ENCODE results near the gene HS3ST2.
A peak's percentile ranks its signal among the peaks of the same experiment; 100 is the strongest.
"Not testable (repeated sequence)": the region's sequence is repeated elsewhere in the genome, so short reads cannot be mapped to it uniquely, and the experiment has no call there.

HS3ST2 gene

DNA sequence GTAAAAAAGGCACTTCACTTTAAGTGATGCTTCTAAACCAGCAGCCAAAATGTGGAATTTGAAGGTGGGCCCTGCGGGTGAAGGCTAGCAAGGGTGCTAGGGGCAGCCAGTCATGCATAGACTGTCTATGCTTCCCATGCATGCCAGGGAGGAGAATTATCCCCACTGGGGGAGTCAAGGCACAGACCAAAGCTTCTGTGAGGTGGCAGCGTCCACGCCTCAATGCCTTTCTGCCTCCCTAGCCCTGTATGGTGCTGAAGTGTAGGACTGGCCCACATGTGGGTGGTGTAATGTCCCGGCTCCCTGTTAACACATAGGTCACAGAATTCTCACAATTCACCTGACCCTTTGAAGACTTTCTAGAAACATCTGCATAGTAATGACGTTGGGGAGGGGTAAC is 1.9 kb downstream of the HS3ST2 start:
- Histone ChIP-seq H3K36me3 (no peaks in the 10 kb centered on the region), H3K27me3 (peaks cover 8% of the 10 kb centered on the region; the same call in 1 of the 2 replicates), H3K4me3 (ENCODE audit: low read depth, low read length) (peak overlapping the region; percentile 86), H3K9me3 (no peaks in the 10 kb centered on the region), H3K4me1 (no peaks in the 10 kb centered on the region; the same call in 1 of the 2 replicates)
- TF ChIP-seq, protein P1, sequence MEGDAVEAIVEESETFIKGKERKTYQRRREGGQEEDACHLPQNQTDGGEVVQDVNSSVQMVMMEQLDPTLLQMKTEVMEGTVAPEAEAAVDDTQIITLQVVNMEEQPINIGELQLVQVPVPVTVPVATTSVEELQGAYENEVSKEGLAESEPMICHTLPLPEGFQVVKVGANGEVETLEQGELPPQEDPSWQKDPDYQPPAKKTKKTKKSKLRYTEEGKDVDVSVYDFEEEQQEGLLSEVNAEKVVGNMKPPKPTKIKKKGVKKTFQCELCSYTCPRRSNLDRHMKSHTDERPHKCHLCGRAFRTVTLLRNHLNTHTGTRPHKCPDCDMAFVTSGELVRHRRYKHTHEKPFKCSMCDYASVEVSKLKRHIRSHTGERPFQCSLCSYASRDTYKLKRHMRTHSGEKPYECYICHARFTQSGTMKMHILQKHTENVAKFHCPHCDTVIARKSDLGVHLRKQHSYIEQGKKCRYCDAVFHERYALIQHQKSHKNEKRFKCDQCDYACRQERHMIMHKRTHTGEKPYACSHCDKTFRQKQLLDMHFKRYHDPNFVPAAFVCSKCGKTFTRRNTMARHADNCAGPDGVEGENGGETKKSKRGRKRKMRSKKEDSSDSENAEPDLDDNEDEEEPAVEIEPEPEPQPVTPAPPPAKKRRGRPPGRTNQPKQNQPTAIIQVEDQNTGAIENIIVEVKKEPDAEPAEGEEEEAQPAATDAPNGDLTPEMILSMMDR (IDR thresholded peaks at IDR 0.05; ENCODE audit: low read depth, low read length) = no peak
- no peak for DNase-seq

DNA sequence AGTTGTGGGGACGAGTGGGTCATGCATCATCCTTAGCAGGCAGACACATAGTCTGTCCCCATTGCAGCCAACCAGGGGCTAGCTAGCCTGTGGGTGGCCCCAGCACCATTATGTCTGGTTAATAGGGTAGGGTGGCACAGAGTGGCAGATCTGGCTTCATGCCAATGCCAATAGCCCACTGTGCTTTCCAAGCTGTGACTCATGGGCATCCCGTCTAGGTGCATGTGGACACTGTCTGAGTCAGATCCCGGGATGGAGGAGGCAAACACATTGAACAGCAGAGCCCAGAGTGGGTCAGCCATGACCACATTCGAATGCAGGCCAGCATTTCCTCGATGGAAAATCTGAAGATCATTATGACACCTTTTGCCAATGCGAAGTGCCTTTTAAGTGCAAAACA is 2.5 kb downstream of the HS3ST2 start:
- DNase-seq = no peak
- H3K4me1 ChIP-seq = no peaks in the 10 kb centered on the region; the same call in 1 of the 2 replicates
- no peaks in the 10 kb centered on the region for H3K9me3 ChIP-seq
- H3K4me3 ChIP-seq (ENCODE audit: low read depth, low read length) = peak overlapping the region; percentile 86
- TF ChIP-seq, protein P1 (IDR thresholded peaks at IDR 0.05; ENCODE audit: low read depth, low read length) = no peak
- no peaks in the 10 kb centered on the region for H3K36me3 ChIP-seq
- peaks cover 8% of the 10 kb centered on the region; the same call in 1 of the 2 replicates for H3K27me3 ChIP-seq

DNA sequence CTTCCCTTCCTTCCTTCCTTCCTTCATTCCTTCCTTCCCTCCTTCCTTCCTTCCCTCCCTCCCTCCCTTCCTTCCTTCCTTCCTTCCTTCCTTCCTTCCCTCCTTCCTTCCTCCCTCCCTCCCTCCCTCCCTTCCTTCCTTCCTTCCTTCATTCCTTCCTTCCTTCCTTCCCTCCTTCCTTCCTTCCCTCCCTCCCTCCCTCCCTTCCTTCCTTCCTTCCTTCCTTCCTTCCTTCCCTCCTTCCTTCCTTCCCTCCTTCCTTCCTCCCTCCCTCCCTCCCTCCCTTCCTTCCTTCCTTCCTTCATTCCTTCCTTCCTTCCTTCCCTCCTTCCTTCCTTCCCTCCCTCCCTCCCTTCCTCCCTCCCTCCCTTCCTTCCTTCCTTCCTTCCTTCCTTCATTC is 4.8 kb downstream of the HS3ST2 start:
- not testable (repeated sequence) for DNase-seq; H3K9me3 ChIP-seq; H3K4me1 ChIP-seq; H3K27me3 ChIP-seq; H3K36me3 ChIP-seq; H3K4me3 ChIP-seq (ENCODE audit: low read depth, low read length)

DNA sequence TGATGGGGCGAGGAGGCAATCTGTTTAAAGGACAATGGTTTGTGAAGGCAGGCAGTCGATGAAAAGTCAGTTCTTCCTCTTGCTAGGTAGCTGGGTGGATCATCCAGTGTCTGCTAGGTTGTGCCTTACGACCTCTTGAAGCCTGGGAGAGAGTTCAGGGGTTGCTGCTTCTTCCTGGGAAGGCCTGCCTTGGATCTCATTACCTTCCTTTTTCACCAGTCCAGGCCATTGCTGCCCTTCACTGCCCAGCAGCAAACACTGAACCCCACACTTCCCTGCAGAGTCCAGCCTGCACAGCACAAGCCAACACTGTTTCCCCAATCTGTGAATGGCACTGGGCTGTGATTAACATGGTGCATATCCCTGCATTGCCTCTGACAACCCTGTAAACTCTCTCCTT is 24.7 kb downstream of the HS3ST2 start:
- H3K4me3 ChIP-seq (ENCODE audit: low read depth, low read length) = no peak overlapping the region
- H3K36me3 ChIP-seq = no peaks in the 10 kb centered on the region
- DNase-seq = no peak
- TF ChIP-seq, protein P1 (IDR thresholded peaks at IDR 0.05; ENCODE audit: low read depth, low read length) = no peak
- H3K27me3 ChIP-seq = no peaks in the 10 kb centered on the region
- no peaks in the 10 kb centered on the region for H3K9me3 ChIP-seq
- peaks cover 17% of the 10 kb centered on the region for H3K4me1 ChIP-seq

DNA sequence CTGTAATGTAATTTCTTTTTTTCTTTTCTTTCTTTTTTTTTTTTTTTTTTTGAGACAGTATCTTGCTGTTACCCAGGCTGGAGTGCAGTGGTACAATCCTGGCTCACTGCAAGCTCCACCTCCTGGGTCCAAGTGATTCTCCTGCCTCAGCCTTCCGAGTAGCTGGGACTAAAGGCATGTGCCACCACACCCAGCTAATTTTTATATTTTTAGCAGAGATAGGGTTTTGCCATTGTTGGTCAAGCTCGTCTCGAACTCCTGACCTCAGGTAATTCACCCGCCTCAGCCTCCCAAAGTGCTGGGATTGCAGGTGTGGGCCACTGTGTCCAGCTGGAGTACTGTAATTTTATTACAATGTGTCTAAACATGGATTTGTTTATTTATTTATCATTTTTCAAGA is 28.1 kb downstream of the HS3ST2 start:
- H3K9me3 ChIP-seq; DNase-seq; H3K4me3 ChIP-seq (ENCODE audit: low read depth, low read length); H3K36me3 ChIP-seq; H3K4me1 ChIP-seq; H3K27me3 ChIP-seq: not testable (repeated sequence)

DNA sequence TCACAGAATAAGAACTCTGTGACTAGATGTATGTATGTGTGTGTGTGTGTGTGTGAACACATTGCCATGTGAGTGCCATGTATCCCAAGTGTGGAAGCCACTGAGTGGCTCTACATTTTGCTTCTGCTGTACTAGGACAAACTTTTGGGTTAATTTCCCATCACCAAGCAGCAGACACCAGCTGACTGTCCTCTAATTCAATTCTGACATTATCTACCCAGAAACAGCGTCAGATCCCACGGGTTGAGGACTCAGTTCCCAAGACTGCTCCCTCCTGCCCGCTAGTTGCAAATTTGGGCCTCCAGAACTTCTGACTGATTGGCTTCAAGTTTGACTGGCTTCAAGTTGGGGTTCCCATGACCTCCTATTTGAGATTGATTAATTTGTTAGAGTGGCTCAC is 29.2 kb downstream of the HS3ST2 start:
- TF ChIP-seq, protein P1 (IDR thresholded peaks at IDR 0.05; ENCODE audit: low read depth, low read length) = 0 out of 2 replicates have a peak, but pooled peaks have one; percentile 6
- Histone ChIP-seq H3K9me3 (no peaks in the 10 kb centered on the region), H3K4me3 (ENCODE audit: low read depth, low read length) (no peak overlapping the region), H3K4me1 (peaks cover 7% of the 10 kb centered on the region; the same call in 1 of the 2 replicates), H3K27me3 (no peaks in the 10 kb centered on the region), H3K36me3 (no peaks in the 10 kb centered on the region)
- no peak for DNase-seq

DNA sequence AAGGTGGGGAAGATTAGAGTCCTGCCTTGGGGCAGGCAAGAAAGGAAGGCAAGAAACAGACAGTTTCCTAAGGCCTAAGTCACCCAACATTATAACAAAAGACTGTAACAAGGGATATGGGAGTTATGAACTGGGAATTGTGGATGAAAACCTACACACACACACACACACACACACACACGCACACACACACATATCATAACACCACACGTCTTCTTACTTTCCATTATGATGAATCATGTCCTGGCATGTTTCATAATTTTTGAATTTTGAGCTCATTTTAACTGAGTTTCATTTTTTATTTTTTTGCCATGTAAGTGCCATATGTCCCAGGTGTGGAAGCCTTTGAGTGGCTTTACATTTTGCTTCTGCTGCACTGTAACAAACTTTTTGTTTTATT is 29.9 kb downstream of the HS3ST2 start:
- Histone ChIP-seq H3K36me3 (no peaks in the 10 kb centered on the region), H3K9me3 (no peaks in the 10 kb centered on the region), H3K4me1 (peaks cover 7% of the 10 kb centered on the region; the same call in 1 of the 2 replicates), H3K4me3 (ENCODE audit: low read depth, low read length) (no peak overlapping the region), H3K27me3 (no peaks in the 10 kb centered on the region)
- TF ChIP-seq, protein P1 (IDR thresholded peaks at IDR 0.05; ENCODE audit: low read depth, low read length) = no peak
- DNase-seq = no peak
